ENCODE results near the gene NOP58.
"Not testable (repeated sequence)": the region's sequence is repeated elsewhere in the genome, so short reads cannot be mapped to it uniquely, and the experiment has no call there.

The NOP58 gene

GRCh38 chr2:202306034-202306433 lies 40.5 kb downstream of the NOP58 start:
- DNase-seq (ENCODE audit: low read depth), result no peak

DNA sequence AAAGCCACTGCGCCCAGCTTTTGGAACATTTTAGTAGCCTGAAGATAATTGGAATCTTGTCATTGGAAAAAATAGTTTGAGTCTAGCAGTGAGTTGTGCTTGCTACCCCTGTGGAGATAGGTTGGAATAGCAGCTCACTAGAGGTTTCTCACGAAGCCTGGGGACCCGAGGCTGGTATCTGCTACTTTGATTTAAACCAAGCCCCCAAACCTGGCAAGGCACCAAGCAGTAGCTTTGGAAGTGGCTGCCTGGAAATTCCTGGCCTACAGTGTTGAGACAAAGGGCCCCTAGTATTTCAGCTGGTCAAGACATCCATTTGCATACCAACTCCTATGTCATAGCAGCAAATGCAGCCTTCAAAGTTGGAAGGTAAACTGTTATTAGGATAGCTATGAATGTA lies 42.1 kb downstream of the NOP58 start:
- peak; percentile 33 for DNase-seq (ENCODE audit: low read depth)

DNA sequence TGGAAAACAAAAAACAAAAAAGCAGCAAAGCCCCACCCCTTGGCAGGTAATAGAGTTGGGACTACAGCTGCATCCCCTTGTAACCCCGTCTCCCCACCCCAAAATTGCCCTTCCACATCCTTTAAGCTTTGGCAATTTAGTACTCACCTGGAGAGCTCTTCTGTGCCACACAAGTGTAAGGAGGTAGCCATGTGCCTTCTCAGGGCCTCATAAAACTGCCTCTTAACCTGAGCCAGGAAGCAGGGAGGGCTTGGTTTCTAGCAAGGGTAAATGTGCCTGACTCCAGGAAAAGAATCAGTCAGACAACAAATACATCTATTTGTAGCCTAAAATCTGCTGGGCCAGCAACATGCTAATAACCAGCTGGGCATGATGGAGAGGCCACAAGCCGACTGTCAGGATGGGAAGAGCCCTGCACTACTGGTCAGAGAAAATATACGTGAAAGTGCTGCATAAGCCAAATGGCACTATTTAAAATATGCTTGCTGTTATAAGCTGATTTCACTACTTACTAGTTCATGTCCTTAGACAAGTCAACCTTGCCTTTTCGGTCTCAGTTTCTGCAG lies 46.3 kb downstream of the NOP58 start:
- DNase-seq (ENCODE audit: low read depth), result no peak

GRCh38 chr2:202314116-202314515 lies 48.6 kb downstream of the NOP58 start:
- DNase-seq (ENCODE audit: low read depth), result no peak

DNA sequence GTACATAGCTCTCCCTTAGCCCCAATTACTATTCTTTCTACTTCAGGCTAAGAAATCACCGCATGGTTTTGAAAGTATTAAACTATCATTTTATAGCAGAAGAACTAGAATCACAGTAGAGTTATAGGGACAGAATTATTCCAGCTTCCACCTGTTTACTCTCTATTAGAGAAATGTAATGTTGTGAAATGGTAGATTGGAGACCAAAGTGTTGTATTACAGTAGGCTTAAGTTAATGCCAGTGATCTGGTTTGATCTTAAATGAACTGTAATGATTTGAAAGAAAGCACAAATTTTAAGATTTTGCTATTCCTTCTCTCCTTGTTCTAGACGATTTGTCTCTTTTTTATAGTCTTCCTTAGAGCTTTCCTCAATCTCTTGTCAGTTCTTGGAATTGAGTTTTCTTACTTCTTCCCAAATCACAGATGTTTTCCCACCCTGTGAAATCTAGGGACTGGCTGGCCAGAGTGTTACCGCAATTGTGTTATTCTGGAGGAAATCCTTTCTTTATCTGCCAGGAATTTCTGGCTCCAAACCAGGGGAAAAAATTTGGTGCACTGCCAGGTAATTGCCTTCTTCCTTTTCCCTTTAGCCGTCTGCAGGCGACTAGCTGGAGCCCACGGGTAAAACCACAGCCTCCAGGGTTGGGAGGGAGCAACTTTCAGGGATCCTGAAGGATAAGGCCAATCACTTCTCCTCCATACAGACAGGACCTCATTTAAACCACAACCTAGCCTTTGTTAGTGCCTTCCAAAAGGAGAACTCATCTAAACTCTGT lies 51.7 kb downstream of the NOP58 start:
- DNase-seq (ENCODE audit: low read depth), result peak; percentile 83

- DNase-seq (ENCODE audit: low read depth), result not testable (repeated sequence)
These were observed 54.8 kb downstream of the NOP58 start for GRCh38 chr2:202320362-202320761.

DNA sequence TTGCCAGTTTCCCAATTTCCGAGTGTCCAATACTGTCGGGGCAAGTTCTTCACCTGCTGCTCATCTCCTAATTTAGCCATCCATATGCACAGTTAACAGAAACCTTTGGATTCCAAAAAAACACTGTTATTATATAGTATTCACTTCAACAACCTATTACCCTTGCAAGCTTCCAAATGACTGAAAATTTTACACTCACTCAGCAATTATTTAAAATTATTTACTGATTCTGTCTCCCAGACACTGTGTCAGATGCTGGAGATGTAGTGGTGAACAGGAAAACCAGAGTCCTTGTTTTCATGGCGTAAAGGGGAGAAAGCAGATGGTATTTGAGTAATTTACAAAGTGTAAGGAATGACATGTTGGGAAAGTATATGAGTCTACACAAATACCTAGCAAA lies 56.9 kb downstream of the NOP58 start:
- no peak for DNase-seq (ENCODE audit: low read depth)

DNA sequence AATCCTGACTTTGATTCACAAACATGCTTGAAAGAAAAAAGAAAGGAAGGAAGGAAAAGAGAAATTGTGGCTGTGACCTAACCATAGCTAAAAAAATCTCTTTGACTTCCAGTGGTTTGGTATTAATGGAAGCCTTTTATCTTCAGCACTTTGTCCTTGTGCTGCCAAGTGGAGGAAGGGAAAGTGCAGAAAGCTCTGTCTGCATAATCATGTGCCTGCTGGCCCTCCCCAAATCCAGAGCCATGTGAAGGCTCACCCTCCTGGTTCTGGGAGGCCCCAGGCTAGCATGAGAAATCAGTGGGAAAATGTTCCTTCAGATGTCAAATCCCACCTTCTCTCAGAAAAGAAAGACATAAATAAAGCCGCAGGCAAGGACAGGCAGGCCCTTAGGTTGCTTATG lies 62.3 kb downstream of the NOP58 start:
- DNase-seq (ENCODE audit: low read depth), result no peak

DNA sequence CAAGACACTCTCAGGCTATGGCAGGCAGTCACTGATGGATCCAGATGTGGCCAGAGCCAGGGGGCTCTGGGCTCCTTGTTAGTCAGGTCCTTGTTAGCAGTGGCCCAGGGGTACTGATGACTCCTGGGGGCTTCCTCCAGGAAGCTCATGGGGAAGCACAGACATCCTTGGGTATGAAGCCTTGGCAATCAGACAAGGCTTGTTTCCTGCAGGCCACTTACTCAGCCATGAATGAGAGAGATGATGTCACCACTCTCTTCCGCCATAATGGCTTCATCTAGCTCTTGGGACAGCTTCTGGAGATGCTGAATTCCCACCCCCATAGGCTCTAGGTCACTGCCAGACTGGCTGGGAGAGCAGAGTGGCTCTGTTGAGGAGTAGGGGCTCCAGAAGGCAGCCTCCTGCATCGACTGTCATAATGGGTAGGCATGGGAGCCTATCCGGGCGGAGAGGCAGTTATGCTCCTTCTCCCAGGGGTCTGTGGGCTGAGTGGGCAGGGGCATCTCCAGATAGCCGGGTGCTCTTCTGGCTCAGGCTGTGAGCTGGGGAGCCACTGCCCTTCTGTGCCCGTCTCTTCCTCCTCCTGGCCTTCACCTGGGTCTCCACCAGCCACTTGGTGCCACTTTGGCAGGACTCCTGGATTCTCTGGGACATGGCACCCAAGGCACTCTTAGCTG lies 70.4 kb downstream of the NOP58 start:
- peak; percentile 67 for DNase-seq (ENCODE audit: low read depth)

GRCh38 chr2:202337151-202337550 lies 71.6 kb downstream of the NOP58 start:
- DNase-seq (ENCODE audit: low read depth), result no peak

DNA sequence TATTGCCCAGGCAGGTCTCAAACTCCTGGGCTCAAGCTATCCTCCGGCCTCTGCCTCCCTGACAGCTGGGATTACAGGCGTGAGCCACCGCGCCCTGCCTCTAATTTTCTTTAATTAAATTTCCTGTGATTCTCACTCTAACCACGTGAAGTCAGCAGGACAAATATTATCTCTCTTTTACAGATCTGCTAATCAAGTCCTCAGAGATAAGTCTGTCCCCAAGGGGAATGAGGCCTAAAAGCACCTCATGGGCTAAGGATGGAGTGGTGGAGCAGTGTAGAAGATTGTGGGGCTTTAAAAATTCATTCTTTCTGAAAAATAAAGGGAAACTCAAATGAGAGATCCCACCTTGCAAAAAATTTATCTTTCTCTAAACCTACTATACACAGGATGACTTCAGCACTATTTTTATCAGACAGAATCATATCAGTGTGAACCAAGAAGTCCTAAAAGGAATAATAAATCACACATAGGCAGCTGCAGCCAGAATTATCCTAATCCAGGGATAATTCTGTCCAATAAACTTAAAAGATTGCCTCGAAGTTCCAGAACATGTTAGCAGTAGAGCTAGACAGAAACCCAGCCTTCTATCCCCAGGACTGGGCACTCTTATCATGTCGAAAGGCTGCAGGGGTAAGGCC lies 72.3 kb downstream of the NOP58 start:
- no peak for DNase-seq (ENCODE audit: low read depth)

- DNase-seq (ENCODE audit: low read depth), result peak; percentile 70
These were observed 73.7 kb downstream of the NOP58 start for GRCh38 chr2:202339071-202339870.

DNA sequence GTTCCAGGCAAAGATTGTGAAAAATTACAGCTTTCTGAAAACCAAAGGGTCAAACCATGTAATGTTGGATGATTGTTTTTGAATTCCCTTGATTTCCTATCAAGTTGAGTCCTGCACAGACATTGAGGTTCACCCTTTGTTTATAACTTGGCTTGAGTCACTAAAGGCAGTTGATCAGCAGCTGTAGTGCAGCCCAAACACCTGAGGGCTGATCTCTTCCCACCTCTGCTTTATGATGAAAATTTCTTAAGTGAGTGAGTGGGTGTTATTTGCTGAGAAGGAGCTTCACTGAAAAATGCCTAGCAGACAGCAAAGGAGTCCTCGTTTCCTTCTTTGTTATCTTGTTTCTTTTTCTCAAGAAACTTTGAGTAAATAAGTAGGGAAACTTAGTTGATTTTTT lies 78.6 kb downstream of the NOP58 start:
- DNase-seq (ENCODE audit: low read depth), result peak; percentile 22

DNA sequence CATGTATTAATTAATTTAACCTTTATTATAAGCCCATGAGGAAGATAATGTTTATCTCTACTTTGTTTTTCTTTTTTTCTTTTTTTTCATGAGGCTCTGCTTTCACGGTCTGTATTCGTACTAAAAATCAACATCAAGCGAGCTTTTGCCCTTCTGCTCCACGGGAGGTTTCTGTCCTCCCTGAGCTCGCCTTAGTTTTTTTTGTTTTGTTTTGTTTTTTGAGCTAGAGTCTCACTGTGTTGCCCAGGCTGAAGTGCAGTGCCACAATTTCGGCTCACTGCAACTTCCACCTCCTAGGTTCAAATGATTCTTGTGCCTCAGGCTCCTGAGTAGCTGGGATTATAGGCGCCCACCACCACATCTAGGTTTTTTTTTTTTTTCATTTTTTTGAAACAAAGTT lies 80.6 kb downstream of the NOP58 start:
- no peak for DNase-seq (ENCODE audit: low read depth)

All from ELR (cell line).